Measurements from ENCODE around the gene PDE6B.

Gene PDE6B

DNA sequence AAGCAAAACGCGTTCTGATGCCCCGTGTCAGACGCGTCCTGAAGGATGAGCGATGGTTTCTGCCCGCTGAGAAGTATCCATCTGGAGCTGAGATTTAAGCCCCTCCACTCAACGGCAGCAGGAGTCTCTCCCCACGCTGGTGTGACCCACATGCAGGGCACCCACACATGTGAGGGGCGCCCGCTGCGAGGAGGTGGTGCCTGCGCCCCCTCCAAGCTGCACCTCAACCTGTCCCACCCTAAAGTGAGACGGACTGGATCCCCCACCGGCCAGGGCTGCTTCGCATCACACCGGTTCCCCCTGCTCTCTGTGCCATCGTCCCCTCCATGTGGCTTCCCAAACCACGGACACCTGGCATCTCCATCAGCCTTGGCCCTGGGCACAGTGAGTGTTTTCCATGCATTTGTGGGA lies 4.5 kb upstream of the PDE6B start:
- in situ Hi-C loops (cut with HindIII; ENCODE audit: low pct_unique_long_range_greater_than_20kb, low sequenced_read_pairs), result no loop called here
- DNase-seq (ENCODE audit: low read depth in 1 of 2, low spot score in 1 of 2), result no peak
- TF ChIP-seq JUND (IDR thresholded peaks at IDR 0.05; ENCODE audit: low read depth), result no peak

- TF ChIP-seq JUND (IDR thresholded peaks at IDR 0.05; ENCODE audit: low read depth), result no peak
- in situ Hi-C loops (cut with HindIII; ENCODE audit: low pct_unique_long_range_greater_than_20kb, low sequenced_read_pairs), result no loop called here
- no peak for DNase-seq (ENCODE audit: low read depth in 1 of 2, low spot score in 1 of 2)
Observed at GRCh38 chr4:621296-622070, 3.9 kb upstream of the PDE6B start.

- in situ Hi-C loops (cut with HindIII; ENCODE audit: low pct_unique_long_range_greater_than_20kb, low sequenced_read_pairs), result no loop called here
- TF ChIP-seq JUND (IDR thresholded peaks at IDR 0.05; ENCODE audit: low read depth), result no peak
- no peak for DNase-seq (ENCODE audit: low read depth in 1 of 2, low spot score in 1 of 2)
Observed at GRCh38 chr4:622071-622995, 3.0 kb upstream of the PDE6B start.

- in situ Hi-C loops (cut with HindIII; ENCODE audit: low pct_unique_long_range_greater_than_20kb, low sequenced_read_pairs), result no loop called here
- DNase-seq (ENCODE audit: low read depth in 1 of 2, low spot score in 1 of 2), result no peak
- no peak for TF ChIP-seq JUND (IDR thresholded peaks at IDR 0.05; ENCODE audit: low read depth)
Observed at GRCh38 chr4:622996-623913, 2.1 kb upstream of the PDE6B start.

DNA sequence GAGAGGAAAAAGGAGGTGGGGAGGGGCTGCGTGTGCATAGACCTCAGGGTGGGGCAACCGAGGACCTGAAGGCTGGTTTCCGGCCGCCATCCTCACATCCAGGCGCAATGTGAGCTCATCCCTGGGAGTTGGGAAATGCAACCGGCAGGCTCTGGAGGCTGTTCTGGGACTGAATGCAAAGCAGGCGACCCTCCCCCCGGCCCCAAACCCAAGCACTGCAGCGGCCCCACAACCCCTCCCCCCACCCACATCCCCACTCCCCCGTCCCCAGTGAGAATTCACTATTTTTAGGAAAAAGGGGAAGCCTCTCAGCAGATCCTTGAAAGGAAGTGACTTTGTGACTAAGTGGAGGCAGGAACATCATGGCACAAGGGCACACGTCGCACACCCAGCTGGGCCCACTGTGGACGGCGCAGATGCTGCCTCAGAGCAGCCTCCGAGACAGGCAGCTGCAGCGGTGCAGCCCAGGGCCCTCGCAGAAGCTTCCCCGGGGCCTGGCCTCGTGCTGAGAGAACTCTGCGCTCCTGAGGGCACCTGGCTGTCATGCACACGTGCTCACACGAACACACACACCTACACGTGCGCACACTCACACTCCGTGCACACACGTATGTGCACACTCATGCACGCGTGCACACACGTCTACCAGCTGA lies 1.3 kb upstream of the PDE6B start:
- DNase-seq (ENCODE audit: low read depth in 1 of 2, low spot score in 1 of 2), result no peak
- TF ChIP-seq JUND (IDR thresholded peaks at IDR 0.05; ENCODE audit: low read depth), result no peak
- in situ Hi-C loops (cut with HindIII; ENCODE audit: low pct_unique_long_range_greater_than_20kb, low sequenced_read_pairs), result no loop called here

DNA sequence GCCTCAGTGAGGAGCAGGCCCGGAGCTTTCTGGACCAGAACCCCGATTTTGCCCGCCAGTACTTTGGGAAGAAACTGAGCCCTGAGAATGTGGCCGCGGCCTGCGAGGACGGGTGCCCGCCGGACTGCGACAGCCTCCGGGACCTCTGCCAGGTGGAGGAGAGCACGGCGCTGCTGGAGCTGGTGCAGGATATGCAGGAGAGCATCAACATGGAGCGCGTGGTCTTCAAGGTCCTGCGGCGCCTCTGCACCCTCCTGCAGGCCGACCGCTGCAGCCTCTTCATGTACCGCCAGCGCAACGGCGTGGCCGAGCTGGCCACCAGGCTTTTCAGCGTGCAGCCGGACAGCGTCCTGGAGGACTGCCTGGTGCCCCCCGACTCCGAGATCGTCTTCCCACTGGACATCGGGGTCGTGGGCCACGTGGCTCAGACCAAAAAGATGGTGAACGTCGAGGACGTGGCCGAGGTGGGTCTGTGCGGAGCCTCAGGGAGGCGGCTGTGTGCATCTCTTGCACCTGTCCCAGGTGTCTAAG lies 323 bp downstream of the PDE6B start:
- TF ChIP-seq JUND (IDR thresholded peaks at IDR 0.05; ENCODE audit: low read depth), result no peak
- in situ Hi-C loops (cut with HindIII; ENCODE audit: low pct_unique_long_range_greater_than_20kb, low sequenced_read_pairs), result no loop called here
- no peak for DNase-seq (ENCODE audit: low read depth in 1 of 2, low spot score in 1 of 2)

- no peak for TF ChIP-seq JUND (IDR thresholded peaks at IDR 0.05; ENCODE audit: low read depth)
- in situ Hi-C loops (cut with HindIII; ENCODE audit: low pct_unique_long_range_greater_than_20kb, low sequenced_read_pairs), result no loop called here
- DNase-seq (ENCODE audit: low read depth in 1 of 2, low spot score in 1 of 2), result no peak
Observed at GRCh38 chr4:626201-627091, 1.1 kb downstream of the PDE6B start.

DNA sequence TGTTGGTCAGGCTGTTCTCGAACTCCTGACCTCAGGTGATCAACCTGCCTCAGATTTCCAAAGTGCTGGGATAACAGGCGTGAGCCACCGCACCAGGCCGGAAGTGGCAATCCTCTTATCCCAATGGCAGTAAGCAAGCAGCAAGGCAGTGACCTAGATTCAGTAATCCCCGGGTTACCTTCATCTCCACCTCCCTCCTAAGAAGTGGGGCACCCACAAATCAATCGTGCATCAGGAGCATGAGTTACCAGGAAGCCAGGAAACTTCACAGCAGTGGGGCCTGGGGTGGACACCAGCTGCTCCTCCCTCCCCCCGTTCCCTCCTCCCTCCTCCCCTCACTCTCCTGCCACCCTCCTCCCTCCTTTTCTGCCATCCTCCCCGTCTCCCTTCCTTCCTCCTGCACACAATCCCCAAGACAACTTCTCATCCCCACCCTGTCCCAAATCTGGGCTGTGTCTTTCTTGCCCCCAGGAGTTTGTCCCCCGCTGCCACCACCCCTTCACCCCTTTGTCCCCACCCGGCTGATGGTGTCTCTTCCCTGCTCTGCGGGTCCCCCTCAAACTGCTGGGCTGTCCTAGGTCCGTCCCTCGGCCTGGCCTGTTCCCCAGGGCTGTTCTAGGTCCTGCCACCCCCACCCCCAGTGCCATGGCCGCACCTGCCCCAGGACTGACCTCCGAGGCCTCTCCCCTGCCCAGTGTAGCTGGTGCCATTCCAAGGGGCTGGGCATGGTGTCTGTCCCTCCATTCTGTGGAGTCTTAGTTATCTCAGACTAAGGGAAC lies 2.2 kb downstream of the PDE6B start:
- TF ChIP-seq JUND (IDR thresholded peaks at IDR 0.05; ENCODE audit: low read depth), result no peak
- no peak for DNase-seq (ENCODE audit: low read depth in 1 of 2, low spot score in 1 of 2)
- in situ Hi-C loops (cut with HindIII; ENCODE audit: low pct_unique_long_range_greater_than_20kb, low sequenced_read_pairs), result no loop called here

- no peak for DNase-seq (ENCODE audit: low read depth in 1 of 2, low spot score in 1 of 2)
- in situ Hi-C loops (cut with HindIII; ENCODE audit: low pct_unique_long_range_greater_than_20kb, low sequenced_read_pairs), result no loop called here
- TF ChIP-seq JUND (IDR thresholded peaks at IDR 0.05; ENCODE audit: low read depth), result no peak
Observed at GRCh38 chr4:628311-628741, 3.0 kb downstream of the PDE6B start.
